ENCODE measurements around the gene SYT11.
"Not testable (repeated sequence)": the region's sequence is repeated elsewhere in the genome, so short reads cannot be mapped to it uniquely, and the experiment has no call there.

SYT11 gene

GRCh38 chr1:155904261-155904660 lies 44.9 kb downstream of the SYT11 start:
- no peak for DNase-seq

DNA sequence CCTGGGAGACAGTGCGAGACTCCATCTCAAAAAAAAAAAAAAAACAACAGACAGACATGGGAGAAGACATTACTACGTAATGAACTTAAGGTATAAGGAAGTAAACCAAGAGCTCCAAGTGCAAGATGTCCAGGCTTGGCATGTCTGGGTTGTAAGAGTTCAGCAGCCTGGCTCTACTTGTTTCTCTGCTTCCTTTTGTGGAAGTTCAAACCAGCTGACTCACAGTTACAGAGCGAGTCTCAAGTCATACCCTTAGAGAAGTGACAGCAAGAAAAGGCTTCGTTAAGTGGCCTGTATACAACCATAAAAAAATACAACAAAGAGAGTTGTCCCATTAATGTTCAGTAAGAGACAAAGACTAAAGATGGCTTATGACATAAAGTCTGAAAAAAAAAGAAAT lies 50.5 kb downstream of the SYT11 start:
- DNase-seq: no peak

DNA sequence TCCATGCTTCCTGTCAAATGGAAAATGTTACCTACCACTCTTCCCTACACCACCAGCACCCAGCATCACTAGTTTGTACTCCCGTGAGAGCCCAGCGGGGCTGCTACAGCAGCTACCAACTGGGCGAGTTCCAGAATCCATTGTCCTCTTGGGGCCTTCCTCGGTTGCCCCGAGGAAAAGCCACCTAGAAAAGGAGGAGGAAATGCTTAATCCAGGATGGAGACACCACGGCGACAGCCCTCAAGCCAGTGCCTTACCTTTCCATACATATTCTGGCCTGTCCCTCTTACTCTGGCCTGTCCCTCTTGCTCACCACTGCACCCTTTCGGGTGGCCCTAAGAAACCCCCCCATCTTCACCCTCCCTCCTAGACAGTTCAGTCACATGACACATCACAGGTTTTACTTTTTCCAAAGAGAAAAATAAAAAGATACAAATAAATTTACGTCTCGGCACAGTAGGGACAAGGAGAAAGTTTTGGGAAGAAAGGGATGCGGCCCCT lies 51.3 kb downstream of the SYT11 start:
- no peak for DNase-seq

- DNase-seq: peak; percentile 88
These were observed 52.0 kb downstream of the SYT11 start, which contains the start of gene RIT1 for GRCh38 chr1:155911156-155912055. Gene RIT1 (minus strand): TSS chr1:155911349. CDS start chr1:155910761, 588 bp downstream.

- no peak for DNase-seq
These were observed 52.7 kb downstream of the SYT11 start for GRCh38 chr1:155912056-155912536.

DNA sequence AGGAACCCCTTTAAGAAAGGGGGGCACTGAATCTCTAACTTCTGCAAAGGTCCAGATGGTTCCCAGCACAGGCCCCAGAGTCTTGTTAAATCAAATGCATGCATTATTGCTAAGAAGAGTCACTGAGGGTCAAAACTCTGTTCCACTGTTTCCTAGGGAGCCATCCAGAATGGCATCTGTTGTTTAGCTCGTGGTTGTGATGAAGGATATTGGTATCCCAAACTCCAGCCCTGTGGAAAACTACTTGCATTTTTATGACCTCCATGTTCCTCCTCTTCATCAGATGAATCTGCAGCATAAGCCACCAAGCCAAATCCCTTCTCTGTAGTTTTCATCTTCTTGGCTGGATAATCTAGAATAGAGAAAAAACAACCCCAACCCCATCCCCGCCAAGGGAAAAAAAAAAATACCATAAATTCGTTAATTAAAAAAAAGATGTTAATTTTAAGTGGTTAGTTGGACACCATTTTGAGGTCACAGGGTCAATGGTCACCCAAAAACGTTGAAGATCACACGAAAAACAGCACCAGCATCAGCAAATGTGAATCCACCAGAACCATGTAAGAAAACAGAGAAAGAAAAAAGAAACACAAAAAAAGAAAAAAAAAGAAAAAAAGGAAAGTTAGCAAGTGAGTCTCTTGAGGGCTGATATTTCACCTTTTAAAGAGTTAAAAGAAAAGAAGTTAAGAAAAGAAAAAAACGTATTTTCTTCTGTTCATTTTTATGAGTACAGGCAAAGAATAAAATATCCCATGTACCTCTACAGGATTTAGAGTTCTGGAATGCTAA lies 54.8 kb downstream of the SYT11 start:
- no peak for DNase-seq

GRCh38 chr1:155918660-155919059 lies 59.3 kb downstream of the SYT11 start:
- DNase-seq: no peak

GRCh38 chr1:155919801-155920200 lies 60.4 kb downstream of the SYT11 start:
- no peak for DNase-seq

GRCh38 chr1:155920717-155921116 lies 61.4 kb downstream of the SYT11 start:
- DNase-seq: no peak

GRCh38 chr1:155925506-155925905 lies 66.1 kb downstream of the SYT11 start:
- DNase-seq: no peak

DNA sequence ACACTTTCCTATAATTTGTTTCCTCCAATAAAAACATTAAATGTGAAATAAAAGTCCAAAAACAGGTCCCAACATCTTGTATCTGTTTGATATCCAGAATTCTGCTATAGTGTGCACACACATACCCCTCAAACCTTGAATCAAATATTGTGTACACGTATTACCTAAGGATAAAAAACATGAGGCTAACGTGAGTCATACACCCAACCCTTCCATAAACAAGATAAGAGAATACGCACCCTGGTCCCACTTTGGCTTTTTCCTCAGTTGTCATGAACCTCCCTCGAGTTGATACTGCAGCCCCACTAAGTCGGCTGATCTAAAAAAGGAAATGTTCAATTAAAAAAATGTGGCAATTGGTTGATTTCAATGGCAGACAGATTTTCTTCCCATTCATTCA lies 69.7 kb downstream of the SYT11 start:
- no peak for DNase-seq

DNA sequence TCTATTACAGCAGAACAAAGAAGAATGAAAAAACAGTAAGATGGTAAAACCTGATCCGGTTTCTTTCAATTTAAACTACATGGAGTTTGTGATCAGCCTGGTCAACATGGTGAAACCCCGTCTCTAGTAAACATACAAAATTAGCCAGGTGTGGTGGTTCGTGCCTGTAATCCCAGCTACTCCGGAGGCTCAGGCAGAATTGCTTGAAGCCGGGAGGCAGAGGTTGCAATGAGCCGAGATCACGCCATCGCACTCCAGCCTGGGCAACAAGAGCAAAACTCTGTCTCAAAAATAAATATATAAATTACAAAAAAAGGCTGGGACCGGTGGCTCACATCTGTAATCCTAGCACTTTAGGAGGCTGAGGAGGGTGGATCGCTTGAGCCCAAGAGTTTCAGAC lies 71.4 kb downstream of the SYT11 start:
- not testable (repeated sequence) for DNase-seq

GRCh38 chr1:155931332-155932038 lies 72.1 kb downstream of the SYT11 start:
- DNase-seq: no peak

- no peak for DNase-seq
These were observed 72.7 kb downstream of the SYT11 start for GRCh38 chr1:155932081-155932480.

DNA sequence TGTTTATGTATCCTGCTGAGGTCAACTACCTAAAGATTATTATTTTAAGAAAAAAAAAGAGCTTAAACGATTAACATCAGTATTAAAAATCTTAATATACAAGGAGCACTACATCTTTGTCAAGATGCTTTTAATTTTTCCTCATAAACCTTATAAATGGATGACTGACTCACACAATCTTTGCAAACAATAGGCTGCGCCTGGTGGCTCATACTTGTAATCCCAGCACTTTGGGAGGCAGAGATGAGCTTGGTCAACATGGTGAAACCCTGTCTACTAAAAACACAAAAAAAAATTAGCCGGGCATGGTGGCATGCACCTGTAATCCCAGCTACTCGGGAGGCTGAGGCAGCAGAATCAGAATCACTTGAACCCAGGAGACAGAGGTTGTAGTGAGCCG lies 73.1 kb downstream of the SYT11 start:
- DNase-seq: no peak

- DNase-seq: no peak
These were observed 74.3 kb downstream of the SYT11 start for GRCh38 chr1:155933591-155934096.

GRCh38 chr1:155934097-155934935 lies 74.9 kb downstream of the SYT11 start, which contains the start of gene KHDC4:
Gene KHDC4 (minus strand): TSS chr1:155934413. CDS start chr1:155934373, 40 bp downstream.
- DNase-seq: peak; percentile 96

Data from activated CD4-positive, alpha-beta T cell treated with anti-CD3 and anti-CD28 coated beads for 48 hours (primary cell).